ENCODE data around the gene RSF1.

The RSF1 gene

GRCh38 chr11:77637345-77638165 lies 183.0 kb downstream of the RSF1 start, which contains the start of gene CLNS1A (continued):
- TF ChIP-seq ZBTB11 (tag by site-specific recombination; conservative IDR thresholded peaks at IDR 0.05; ENCODE audit: low read depth) (peak; percentile 93), ZNF76 (tag by site-specific recombination; IDR thresholded peaks at IDR 0.05; ENCODE audit: borderline replicate concordance, low read depth) (peak; percentile 50; the same call in 1 of the 2 replicates), BCL6B (tag by site-specific recombination; IDR thresholded peaks at IDR 0.05) (peak; percentile 47; the same call in 1 of the 2 replicates), KLF1 (tag by site-specific recombination; IDR thresholded peaks at IDR 0.05) (peak; percentile 21; the same call in 1 of the 2 replicates), ZNF341 (tag by site-specific recombination; IDR thresholded peaks at IDR 0.05; ENCODE audit: low read depth) (peak; percentile 52), EGR2 (tag by site-specific recombination; IDR thresholded peaks at IDR 0.05; ENCODE audit: low read depth) (no peak), GFI1B (tag by site-specific recombination; IDR thresholded peaks at IDR 0.05) (no peak), ZNF518A (tag by site-specific recombination; conservative IDR thresholded peaks at IDR 0.05; ENCODE audit: low read depth) (peak; percentile 100), ELK4 (IDR thresholded peaks at IDR 0.05; ENCODE audit: borderline replicate concordance, low read depth, low read length) (no peak), PRDM1 (tag by site-specific recombination; IDR thresholded peaks at IDR 0.05) (no peak), SP2 (tag by site-specific recombination; IDR thresholded peaks at IDR 0.05) (peak; percentile 80), ZBTB20 (tag by site-specific recombination; IDR thresholded peaks at IDR 0.05) (peak; percentile 96), ZNF600 (tag by site-specific recombination; IDR thresholded peaks at IDR 0.05) (peak; percentile 91), ZNF354C (tag by site-specific recombination; IDR thresholded peaks at IDR 0.05; ENCODE audit: borderline replicate concordance, low read depth) (no peak), ZNF132 (tag by site-specific recombination; IDR thresholded peaks at IDR 0.05; ENCODE audit: borderline replicate concordance) (no peak), ZSCAN5A (tag by site-specific recombination; IDR thresholded peaks at IDR 0.05) (no peak), YY1 (tag by site-specific recombination; IDR thresholded peaks at IDR 0.05) (peak; percentile 48), ZSCAN23 (tag by site-specific recombination; IDR thresholded peaks at IDR 0.05) (no peak), ZBTB17 (tag by site-specific recombination; IDR thresholded peaks at IDR 0.05) (peak; percentile 78), ZNF18 (tag by site-specific recombination; IDR thresholded peaks at IDR 0.05) (no peak), ZNF366 (tag by site-specific recombination; conservative IDR thresholded peaks at IDR 0.05) (0 out of 2 replicates have a peak, but pooled peaks have one; percentile 4), PBX3 (CRISPR knock-in tag; IDR thresholded peaks at IDR 0.05) (peak; percentile 63; the same call in 1 of the 2 replicates)

Data from HEK293 (cell line).